Measurements from ENCODE around the gene ELAVL4. TPM values are rescaled to one million over a fixed set of nuclear protein-coding genes. Genes with fewer than 3 reads are reported as not detected.

ELAVL4 gene
- total and polyA plus RNA-seq, 2 donors (not counting 1 experiment from before 2014, with no cell fraction given), result not detected

GRCh38 chr1:50156241-50157010 is 47.7 kb downstream of the ELAVL4 start:
- H4K20me1 ChIP-seq (ENCODE audit: control insufficient read depth, extremely low read depth, insufficient read depth, low read length), result no peaks in the 10 kb centered on the region
- H3K4me1 ChIP-seq (ENCODE audit: control insufficient read depth, extremely low read depth, insufficient read depth, low read length), result no peaks in the 10 kb centered on the region
- no peak overlapping the region for H2AFZ ChIP-seq (ENCODE audit: low read length)
- H3K36me3 ChIP-seq (ENCODE audit: control insufficient read depth, insufficient read depth, low read length), result no peaks in the 10 kb centered on the region
- TF ChIP-seq EZH2 (IDR thresholded peaks at IDR 0.05; ENCODE audit: low read length, missing control alignments) (no peak), CTCF (conservative IDR thresholded peaks at IDR 0.05 in 1 of 2, IDR thresholded peaks at IDR 0.05 in 1 of 2; ENCODE audit: low read depth in 1 of 2, low read length in 2 of 2) (no peak)
- no peak overlapping the region for H3K4me3 ChIP-seq (replicated peaks in 1 of 4; ENCODE audit: control extremely low read depth in 1 of 4, insufficient read depth in 1 of 4, low read depth in 3 of 4, low read length in 4 of 4)
- no peaks in the 10 kb centered on the region for H3K27me3 ChIP-seq (ENCODE audit: control insufficient read depth, insufficient read depth, low read length)
- H3K9me3 ChIP-seq (ENCODE audit: control insufficient read depth, insufficient read depth, low read depth, low read length), result no peaks in the 10 kb centered on the region
- H3K4me2 ChIP-seq (ENCODE audit: extremely low read depth, insufficient read depth, low read length), result no peak overlapping the region
- no peaks in the 10 kb centered on the region for H3K79me2 ChIP-seq (ENCODE audit: control insufficient read depth, insufficient read depth, low read length)
- H3K27ac ChIP-seq (ENCODE audit: insufficient read depth, low read length), result no peak overlapping the region
- DNase-seq (ENCODE audit: low read depth in 2 of 2), result no peak
- H3K9ac ChIP-seq (ENCODE audit: insufficient read depth, low read length), result no peak overlapping the region

DNA sequence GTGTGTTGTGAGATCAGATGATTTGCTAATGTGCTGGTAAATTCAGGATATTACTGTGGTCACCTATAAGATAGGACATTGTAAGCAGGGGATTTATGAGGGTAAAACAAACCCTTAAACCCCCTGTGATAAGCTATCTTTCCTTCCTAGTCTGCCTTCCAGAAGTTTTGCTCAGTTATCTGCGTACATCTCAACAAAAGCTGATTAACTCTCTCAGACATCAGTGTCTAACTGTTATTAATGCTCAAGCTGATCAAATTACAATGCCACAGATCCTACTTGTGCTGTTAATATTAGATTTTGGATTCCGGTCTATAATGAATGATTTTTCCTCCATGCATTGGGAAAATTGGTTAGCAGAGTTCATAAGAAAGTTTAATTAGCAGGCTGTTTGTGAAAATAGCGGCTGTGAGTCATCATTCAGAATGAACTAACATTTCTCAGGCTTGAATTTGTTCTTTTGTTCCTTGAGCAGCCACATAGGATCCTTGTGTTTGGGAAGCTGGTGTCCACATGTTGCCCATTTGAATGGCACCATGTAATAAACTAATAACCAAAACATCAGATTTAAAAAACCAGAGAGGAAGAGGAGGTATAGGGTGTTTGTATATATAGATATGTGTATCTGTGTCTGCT is 48.7 kb downstream of the ELAVL4 start:
- no peak overlapping the region for H3K27ac ChIP-seq (ENCODE audit: insufficient read depth, low read length)
- H2AFZ ChIP-seq (ENCODE audit: low read length), result no peak overlapping the region
- no peaks in the 10 kb centered on the region for H4K20me1 ChIP-seq (ENCODE audit: control insufficient read depth, extremely low read depth, insufficient read depth, low read length)
- H3K9me3 ChIP-seq (ENCODE audit: control insufficient read depth, insufficient read depth, low read depth, low read length), result no peaks in the 10 kb centered on the region
- DNase-seq (ENCODE audit: low read depth in 2 of 2), result no peak
- no peaks in the 10 kb centered on the region for H3K4me1 ChIP-seq (ENCODE audit: control insufficient read depth, extremely low read depth, insufficient read depth, low read length)
- no peaks in the 10 kb centered on the region for H3K79me2 ChIP-seq (ENCODE audit: control insufficient read depth, insufficient read depth, low read length)
- no peak overlapping the region for H3K4me3 ChIP-seq (replicated peaks in 1 of 4; ENCODE audit: control extremely low read depth in 1 of 4, insufficient read depth in 1 of 4, low read depth in 3 of 4, low read length in 4 of 4)
- H3K27me3 ChIP-seq (ENCODE audit: control insufficient read depth, insufficient read depth, low read length), result no peaks in the 10 kb centered on the region
- H3K4me2 ChIP-seq (ENCODE audit: extremely low read depth, insufficient read depth, low read length), result no peak overlapping the region
- H3K9ac ChIP-seq (ENCODE audit: insufficient read depth, low read length), result no peak overlapping the region
- no peak for TF ChIP-seq EZH2 (IDR thresholded peaks at IDR 0.05; ENCODE audit: low read length, missing control alignments)
- no peak for TF ChIP-seq CTCF (conservative IDR thresholded peaks at IDR 0.05 in 1 of 2, IDR thresholded peaks at IDR 0.05 in 1 of 2; ENCODE audit: low read depth in 1 of 2, low read length in 2 of 2)
- no peaks in the 10 kb centered on the region for H3K36me3 ChIP-seq (ENCODE audit: control insufficient read depth, insufficient read depth, low read length)

DNA sequence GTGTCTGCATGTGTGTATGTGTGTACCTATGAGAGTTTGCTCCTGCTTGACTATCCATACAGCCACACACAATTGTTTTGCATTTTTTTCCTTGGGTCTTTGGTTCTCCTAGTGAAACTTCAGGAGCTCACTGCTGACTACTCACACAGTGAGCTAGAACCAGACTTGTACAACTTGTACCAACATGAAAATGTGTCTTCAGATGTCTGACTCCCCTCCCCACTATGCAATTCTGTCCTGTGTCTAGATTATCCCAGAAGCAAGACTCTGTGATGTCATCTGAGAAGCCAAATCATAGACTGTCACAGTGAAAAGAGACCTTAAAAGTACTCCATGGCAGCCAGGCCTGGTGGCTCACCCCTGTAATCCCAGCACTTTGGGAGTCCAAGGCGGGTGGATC is 49.7 kb downstream of the ELAVL4 start:
- TF ChIP-seq CTCF (conservative IDR thresholded peaks at IDR 0.05 in 1 of 2, IDR thresholded peaks at IDR 0.05 in 1 of 2; ENCODE audit: low read depth in 1 of 2, low read length in 2 of 2), result no peak
- TF ChIP-seq EZH2 (IDR thresholded peaks at IDR 0.05; ENCODE audit: low read length, missing control alignments), result no peak
- no peak for DNase-seq (ENCODE audit: low read depth in 2 of 2)
- Histone ChIP-seq H3K27ac (ENCODE audit: insufficient read depth, low read length) (no peak overlapping the region), H3K9me3 (ENCODE audit: control insufficient read depth, insufficient read depth, low read depth, low read length) (no peaks in the 10 kb centered on the region), H3K79me2 (ENCODE audit: control insufficient read depth, insufficient read depth, low read length) (no peaks in the 10 kb centered on the region), H2AFZ (ENCODE audit: low read length) (no peak overlapping the region), H3K4me2 (ENCODE audit: extremely low read depth, insufficient read depth, low read length) (no peak overlapping the region), H3K9ac (ENCODE audit: insufficient read depth, low read length) (no peak overlapping the region), H3K27me3 (ENCODE audit: control insufficient read depth, insufficient read depth, low read length) (no peaks in the 10 kb centered on the region), H3K4me1 (ENCODE audit: control insufficient read depth, extremely low read depth, insufficient read depth, low read length) (no peaks in the 10 kb centered on the region), H3K4me3 (replicated peaks in 1 of 4; ENCODE audit: control extremely low read depth in 1 of 4, insufficient read depth in 1 of 4, low read depth in 3 of 4, low read length in 4 of 4) (no peak overlapping the region), H3K36me3 (ENCODE audit: control insufficient read depth, insufficient read depth, low read length) (no peaks in the 10 kb centered on the region), H4K20me1 (ENCODE audit: control insufficient read depth, extremely low read depth, insufficient read depth, low read length) (no peaks in the 10 kb centered on the region)
